ENCODE measurements around the gene COQ3.

COQ3 gene

GRCh38 chr6:99330159-99330558 is 63.8 kb downstream of the COQ3 start:
- DNase-seq (ENCODE audit: low read depth): peak; percentile 58

- no peak for DNase-seq (ENCODE audit: low read depth)
These were observed 69.0 kb downstream of the COQ3 start for GRCh38 chr6:99324996-99325395.

Measured in CMK (cell line).